T47D (cell line): Measurements from ENCODE around the gene DDX1.

Experiments used
- DNase-seq, 2 experiments: peaks; one replicate each; pipeline versions ENCODE4 v3.0.0 to v3.0.0-alpha.2; 2011 to 2012; ENCODE audit warnings: low read depth in 1 of 2, low spot score in 1 of 2
- JUND ChIP-seq: IDR thresholded peaks from 2 replicates; pipeline ENCODE4 v1.6.1; 2012; ENCODE audit warnings: low read depth
- in situ Hi-C: cut with HindIII; loops from 2 replicates; pipeline ENCODE4 v1.10.0; 2016; ENCODE audit warnings: low sequenced_read_pairs, low pct_unique_long_range_greater_than_20kb

Gene DDX1

DNA sequence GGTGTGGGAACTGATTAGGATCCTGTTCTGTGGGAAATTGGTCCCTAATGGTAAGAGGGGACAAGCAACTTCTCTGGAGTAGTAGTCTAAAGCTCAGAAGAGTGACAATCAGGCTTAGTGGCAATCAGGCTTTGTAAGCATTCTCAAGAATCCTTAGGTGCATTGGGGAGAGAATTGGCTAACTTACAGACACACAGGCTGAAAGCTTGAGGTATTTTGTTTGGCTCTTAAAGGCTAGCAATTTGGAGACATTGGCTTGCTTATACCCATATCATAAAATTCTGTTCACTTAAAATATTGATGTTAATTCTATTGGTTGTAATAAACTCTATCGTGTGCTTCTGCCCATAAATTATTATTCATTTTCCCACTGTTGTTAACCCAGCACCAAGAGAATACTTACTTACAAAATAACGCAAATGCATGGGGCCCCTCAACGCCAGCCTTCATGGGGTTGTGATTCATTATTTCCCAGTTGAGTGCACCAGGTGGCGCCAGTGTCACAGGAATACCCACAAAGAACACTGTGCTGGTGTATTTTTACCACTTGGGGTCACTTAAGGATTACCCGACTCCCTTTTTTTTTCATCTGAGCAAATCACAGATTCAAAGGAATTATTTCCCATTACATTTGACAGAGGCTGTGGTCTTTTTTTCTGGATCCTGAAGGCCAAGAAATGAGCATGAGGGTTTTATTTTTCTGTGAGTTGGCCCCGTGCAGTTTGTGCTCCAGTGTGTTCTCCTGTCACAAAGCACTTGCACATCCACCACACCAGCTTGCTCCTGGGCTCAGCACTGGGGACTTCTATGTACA lies 45.5 kb downstream of the DDX1 start:
- in situ Hi-C loops = no loop called here
- no peak for TF ChIP-seq JUND
- peak; percentile 38 to 60 for DNase-seq

DNA sequence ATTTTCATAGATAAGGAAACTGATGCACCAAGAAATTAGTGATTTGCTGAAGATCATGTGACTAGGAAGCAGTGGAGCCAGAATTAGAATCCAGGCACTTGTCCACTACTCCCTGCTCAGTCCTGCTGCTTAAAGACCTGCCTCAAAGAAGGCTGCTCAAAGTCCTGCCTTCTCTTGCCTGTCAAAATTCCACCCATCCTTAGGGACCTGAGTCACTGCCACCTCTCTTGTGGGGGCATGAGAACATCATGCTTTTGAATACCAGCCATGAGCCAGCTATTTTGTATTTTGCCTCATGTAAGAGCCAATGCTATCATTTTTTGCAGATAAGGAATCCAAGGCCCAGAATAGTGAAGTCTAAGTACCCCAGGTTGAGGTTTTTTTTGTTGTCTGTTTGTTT lies 47.1 kb downstream of the DDX1 start:
- in situ Hi-C loops = no loop called here
- no peak for TF ChIP-seq JUND
- no peak for DNase-seq

DNA sequence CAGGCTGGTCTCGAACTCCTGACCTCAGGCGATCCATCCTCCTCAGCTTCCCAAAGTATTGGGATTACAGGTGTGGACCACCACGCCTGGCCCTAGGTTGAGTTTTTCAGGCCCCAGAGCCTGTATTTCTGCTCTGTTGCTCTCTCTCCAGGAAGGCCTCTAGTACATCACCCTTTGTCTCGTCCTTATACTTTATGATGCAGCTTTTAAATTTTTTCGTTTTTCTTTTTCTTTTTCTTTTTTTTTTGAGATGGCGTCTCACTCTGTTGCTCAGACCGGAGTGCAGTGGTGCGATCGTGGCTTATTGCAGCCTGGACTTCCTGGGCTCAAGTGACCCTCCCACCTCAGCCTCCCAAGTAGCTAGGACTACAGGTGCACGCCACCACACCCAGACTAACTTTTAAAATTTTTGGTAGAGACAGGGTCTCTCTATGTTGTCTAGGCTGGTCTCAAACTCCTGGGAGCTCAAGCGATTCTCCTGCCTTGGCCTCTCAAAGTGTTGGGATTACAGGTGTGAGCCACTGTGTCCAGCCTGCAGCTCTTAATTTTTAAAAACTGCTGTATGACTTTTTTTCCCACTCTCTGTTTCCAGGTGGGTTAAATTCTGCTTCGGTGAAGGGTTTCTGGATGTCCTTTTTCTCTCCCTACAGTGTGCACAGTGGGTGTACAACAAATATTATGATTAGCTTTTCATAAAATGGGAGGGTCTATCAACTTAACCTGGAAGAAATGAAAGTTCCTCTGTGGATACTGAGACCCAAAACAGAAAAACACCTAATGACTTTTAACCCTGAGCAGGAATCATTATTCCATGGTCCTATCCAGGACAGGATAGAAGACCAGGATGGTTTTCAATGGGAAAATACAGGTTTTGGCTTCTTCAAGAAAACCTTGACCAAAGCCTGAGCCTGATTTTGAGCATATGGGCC lies 47.9 kb downstream of the DDX1 start:
- TF ChIP-seq JUND = no peak
- in situ Hi-C loops = no loop called here
- no peak for DNase-seq

DNA sequence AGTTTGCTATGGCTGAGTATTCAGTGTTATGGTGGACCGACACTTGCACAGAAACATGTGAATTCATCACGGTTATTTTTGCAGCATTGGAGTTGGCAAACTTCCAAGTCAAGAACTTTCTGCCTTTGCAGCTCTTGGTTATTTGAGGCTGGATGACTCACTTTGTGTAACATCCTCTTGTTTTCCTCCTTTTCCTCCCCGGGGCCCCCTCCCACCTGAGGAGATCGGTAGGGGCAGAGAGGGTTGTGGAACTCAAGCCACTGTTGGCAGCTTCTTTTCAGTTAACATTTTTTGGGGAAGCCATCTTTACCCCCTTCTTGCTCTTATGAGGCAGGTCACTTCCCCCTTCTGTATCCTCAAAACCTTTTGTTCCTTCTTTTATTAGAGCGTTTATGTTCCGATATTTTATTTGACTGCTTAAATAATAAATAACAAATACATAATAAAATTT lies 48.6 kb downstream of the DDX1 start:
- no peak for TF ChIP-seq JUND
- in situ Hi-C loops = no loop called here
- DNase-seq = no peak

DNA sequence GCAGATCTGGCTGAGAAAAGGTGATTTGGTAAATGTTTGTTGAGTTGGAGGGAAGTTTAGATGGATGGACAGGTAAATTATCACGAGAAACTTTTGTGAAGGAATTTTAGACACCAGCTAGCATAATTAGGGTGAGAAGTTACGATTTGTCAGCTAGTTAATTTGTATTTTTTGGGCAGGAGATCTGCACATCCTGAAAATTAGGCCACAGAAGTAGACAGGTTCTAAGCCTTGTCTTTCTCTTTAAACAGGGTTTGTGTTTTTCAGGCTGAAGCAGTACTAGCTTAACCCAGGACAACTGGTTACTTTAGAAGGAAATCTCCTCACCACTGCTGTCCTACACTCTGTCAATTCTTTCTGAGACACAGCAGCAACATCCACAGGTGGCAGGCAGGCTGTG lies 49.1 kb downstream of the DDX1 start:
- no peak for DNase-seq
- TF ChIP-seq JUND = no peak
- in situ Hi-C loops = no loop called here

DNA sequence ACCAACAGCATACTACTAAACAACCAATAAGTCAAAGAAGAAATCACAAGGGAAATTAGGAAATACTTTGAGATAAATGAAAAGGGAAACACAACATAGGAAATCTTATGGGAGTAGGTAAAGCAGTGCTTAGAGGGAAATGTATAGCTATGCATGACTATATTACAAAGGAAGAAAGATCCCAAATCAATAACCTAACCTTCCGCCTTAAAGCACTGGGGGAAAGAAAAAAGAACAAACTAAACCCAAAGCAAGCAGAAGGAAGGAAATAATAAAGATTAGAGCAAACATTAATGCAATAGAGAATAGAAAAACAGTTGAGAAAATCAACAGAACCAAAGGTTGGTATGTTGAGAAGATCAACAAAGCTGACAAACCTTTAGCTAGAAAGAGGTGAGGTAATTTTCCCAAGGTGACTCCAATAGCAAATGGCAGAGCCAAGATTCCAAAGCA lies 49.9 kb downstream of the DDX1 start:
- DNase-seq = no peak
- in situ Hi-C loops = no loop called here
- no peak for TF ChIP-seq JUND

DNA sequence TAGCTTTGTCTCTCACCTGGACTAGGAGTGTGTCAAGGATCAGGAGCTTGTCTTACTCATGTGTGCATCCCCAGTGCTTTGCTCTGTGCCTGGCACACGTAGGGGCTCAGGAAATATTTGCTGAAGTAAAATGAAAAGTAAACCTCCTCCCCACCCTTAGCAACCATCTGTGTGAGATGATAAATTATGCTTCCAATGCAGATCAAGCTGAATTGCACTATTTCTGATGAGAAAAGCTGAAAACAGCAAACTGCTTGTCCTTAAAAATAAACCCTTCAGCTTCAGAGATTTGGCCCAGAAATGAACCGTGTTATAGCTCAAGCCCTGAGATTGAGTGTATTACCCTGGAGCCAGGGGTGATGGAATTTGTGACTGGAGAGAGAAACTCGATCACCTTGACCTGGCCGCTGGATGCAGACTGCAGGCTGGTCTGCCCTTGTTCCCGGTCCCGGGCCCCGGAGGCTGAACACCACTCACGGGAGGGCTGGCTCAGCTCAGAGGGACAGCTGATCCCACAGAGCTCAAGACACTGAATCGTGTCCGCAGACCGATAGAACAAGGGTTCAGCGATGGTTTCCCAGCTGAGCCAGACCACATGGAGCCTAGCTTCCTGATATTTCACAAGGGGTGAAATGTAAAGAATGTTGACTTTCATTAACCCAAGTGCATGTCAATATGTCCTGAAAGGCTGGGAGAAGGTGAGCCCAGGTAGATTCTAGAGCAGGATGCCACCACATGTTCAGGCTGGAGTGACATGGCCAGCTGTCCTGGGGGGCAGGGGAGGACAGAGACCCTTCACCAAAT lies 50.5 kb downstream of the DDX1 start:
- in situ Hi-C loops = no loop called here
- DNase-seq = no peak
- TF ChIP-seq JUND = no peak

DNA sequence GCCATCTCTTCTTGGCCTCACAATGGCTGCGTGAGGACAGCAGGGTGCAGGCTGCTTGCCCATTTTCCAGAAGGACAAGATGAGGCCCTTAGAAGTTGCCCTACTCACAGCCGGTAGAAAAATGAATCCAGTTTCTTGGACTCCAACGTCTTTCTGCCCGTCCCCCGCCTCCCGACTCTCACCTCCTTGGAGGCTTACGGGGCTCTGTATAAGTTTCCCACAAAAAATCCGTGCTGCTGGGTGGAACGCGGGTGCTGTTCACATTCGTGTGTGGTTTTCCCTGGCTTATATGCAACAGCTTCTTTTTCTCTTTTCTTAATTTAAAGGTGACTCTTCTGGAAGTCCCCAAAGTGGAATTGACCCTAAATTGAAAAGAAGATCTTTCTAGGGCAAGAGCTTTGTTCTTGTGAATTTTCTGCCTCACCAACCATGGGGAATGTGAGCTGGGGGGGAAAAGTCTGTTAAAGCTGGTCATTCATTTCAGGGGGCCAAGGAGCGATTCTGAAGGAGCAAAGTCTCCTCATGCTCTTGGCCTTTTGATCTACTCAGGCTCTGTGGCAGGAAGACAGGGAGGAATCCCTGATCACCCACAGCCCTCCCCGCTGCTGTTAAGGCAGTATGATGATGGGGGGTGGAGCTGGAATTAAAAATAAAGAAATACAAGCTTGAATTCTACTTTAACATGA lies 51.3 kb downstream of the DDX1 start:
- in situ Hi-C loops = no loop called here
- DNase-seq = no peak
- TF ChIP-seq JUND = no peak

DNA sequence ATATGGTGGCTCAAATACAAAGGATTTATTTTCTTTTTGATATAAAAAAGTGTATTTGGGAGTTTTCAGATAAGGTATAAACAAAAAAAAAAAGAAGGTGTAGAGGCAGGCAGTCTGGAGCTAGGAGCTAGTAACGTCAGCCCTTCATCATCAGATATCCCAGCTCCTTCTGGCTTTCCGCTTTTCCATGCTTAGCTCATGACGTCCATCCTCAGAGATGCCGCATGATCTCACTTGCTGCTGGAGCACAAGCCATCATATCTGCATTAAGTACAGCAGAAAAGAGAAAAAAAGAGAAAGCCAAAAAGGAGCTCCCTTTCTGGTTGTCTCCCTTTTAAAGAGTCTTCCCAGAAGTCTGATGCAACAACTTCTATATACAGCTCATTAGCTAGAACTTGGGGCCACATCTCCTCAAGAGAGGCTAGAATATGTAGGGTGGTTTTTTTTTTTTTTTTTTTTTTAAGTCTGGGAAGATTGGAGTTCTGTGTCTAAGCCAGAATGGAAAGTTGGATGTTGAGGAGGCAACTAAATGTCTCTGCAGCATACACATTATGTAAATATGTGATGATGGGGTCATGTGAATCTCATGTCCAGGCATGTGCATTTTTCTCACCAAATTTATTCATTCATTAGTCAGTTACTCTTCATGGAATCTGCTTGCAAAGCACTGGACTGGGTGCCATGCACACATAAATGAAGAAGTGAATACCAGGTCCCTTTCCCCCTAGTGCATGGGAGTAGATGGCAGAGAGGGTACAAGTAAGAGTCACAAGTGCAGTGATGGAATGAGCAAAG lies 52.3 kb downstream of the DDX1 start:
- no peak for DNase-seq
- TF ChIP-seq JUND = no peak
- in situ Hi-C loops = no loop called here

DNA sequence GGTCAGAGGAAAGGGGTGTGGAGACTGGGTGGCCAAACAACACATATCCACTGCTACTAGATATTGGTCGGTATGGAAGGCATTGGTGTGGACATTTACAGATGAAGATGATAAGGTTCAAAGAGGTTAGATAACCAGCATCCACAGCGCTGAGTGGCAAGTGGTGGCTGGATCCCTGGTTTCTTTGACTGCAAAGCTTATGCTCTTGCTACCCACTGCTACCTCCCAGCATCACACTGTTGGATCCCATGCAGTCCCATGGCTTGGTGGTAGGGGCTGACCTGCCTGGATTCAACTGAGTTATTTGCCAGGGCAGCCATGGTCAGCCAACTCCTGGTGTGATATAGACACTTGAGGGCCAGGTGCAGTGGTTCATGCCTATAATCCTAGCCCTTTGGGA lies 53.6 kb downstream of the DDX1 start:
- no peak for DNase-seq
- in situ Hi-C loops = no loop called here
- TF ChIP-seq JUND = no peak

DNA sequence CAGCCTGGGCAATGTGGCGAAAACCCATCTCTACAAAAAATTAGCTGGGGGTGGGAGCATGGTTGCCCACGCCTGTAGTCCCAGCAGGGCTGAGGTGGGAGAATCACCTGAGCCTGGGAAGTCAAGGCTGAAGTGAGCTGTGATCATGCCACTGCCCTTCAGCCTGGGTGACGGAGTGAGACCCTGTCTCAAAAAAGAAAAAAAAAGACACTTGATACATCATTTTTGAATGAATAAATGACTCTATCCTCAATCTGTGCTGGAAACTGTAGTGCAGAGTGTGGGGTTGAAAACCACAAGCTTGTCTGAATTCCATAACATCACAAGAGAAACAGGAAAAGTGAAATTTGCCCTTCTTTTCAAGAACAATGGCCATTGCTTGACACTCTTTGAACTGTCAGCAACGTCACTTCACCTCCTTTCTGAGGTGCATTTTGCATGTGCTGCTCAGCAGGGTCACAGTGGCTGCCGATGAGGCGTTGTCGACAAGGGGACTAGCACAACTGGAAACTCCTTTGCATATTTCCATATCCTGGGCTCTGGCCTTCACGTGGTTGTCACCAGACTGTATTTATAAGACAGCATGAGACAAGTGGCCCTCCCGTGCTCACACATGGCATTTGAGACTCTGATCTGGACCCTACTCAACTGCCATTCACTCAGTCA lies 54.2 kb downstream of the DDX1 start:
- in situ Hi-C loops = no loop called here

More for the DNA sequence above, 54.2 kb downstream of the DDX1 start:
- no peak for DNase-seq
- TF ChIP-seq JUND = no peak
